Upper lobe of right lung (tissue), 1 donor: ENCODE measurements around the gene OR2D2. TPM values are rescaled to one million over a fixed set of nuclear protein-coding genes. Genes with fewer than 3 reads are reported as not detected.
"Not testable (repeated sequence)": the region's sequence is repeated elsewhere in the genome, so short reads cannot be mapped to it uniquely, and the experiment has no call there.

Experiments
- ATAC-seq: fragments of 200-7000 bp; cut with Tn5 transposase; one replicate; pipeline ENCODE4 v1.9.1; 2020; ENCODE audit warnings: mild to moderate bottlenecking, moderate library complexity
- DNase-seq: peaks from one replicate; pipeline ENCODE4 v3.0.0-alpha.2; 2020
- H3K27ac ChIP-seq: fragments of 200-600 bp; one replicate; pipeline ENCODE4 v1.8.0; 2022
- H3K27me3 ChIP-seq: fragments of 200-600 bp; one replicate; pipeline ENCODE4 v1.8.0; 2022; ENCODE audit warnings: mild to moderate bottlenecking
- H3K36me3 ChIP-seq: fragments of 200-600 bp; one replicate; pipeline ENCODE4 v1.8.0; 2022
- H3K4me1 ChIP-seq: fragments of 200-600 bp; one replicate; pipeline ENCODE4 v1.8.0; 2022
- H3K4me3 ChIP-seq: fragments of 200-600 bp; one replicate; pipeline ENCODE4 v1.8.0; 2022; ENCODE audit warnings: mild to moderate bottlenecking
- H3K9me3 ChIP-seq: fragments of 200-600 bp; one replicate; pipeline ENCODE4 v1.8.0; 2022
- CTCF ChIP-seq: fragments of 200-600 bp; IDR thresholded peaks from one replicate; pipeline ENCODE4 v1.8.0; 2022; ENCODE audit warnings: antibody characterized with exemption
- intact Hi-C: fragments of 100-400 bp; cut with DNase I; formaldehyde crosslinking; loops from one replicate; pipeline ENCODE4 v1.11.0; 2022
- total RNA-seq: library from RNA; stranded (reverse); fragmentation: NEBNext Ultra II Directional; extraction: Animal tissue kit (Norgen Biotek cat#: 25700); gene quantifications from one replicate; pipeline ENCODE4 v1.2.1, GENCODE V29; 2021
- donor health status: DM: no; HTN: yes; CAD: no; lungs with severe emphysema.

Gene OR2D2
- total RNA-seq, 1 donor from 2014 or later, result not detected

GRCh38 chr11:6895010-6895409 is 2.7 kb upstream of the OR2D2 start:
- H3K27me3 ChIP-seq, result no peaks in the 10 kb centered on the region
- DNase-seq (no peak), ATAC-seq (no peak)
- H3K4me1 ChIP-seq, result no peaks in the 10 kb centered on the region
- H3K27ac ChIP-seq, result no peak overlapping the region
- no peaks in the 10 kb centered on the region for H3K9me3 ChIP-seq
- H3K4me3 ChIP-seq, result no peak overlapping the region
- TF ChIP-seq CTCF, result no peak
- H3K36me3 ChIP-seq, result no peaks in the 10 kb centered on the region
- intact Hi-C loops, result no loop called here

- H3K36me3 ChIP-seq, result no peaks in the 10 kb centered on the region
- no peak for ATAC-seq
- intact Hi-C loops, result no loop called here
- no peak overlapping the region for H3K27ac ChIP-seq
- H3K4me3 ChIP-seq, result no peak overlapping the region
- no peaks in the 10 kb centered on the region for H3K27me3 ChIP-seq
- no peak for TF ChIP-seq CTCF
- H3K4me1 ChIP-seq, result no peaks in the 10 kb centered on the region
- no peak for DNase-seq
- H3K9me3 ChIP-seq, result no peaks in the 10 kb centered on the region
Observed at GRCh38 chr11:6894097-6894496, 1.8 kb upstream of the OR2D2 start.

- Histone ChIP-seq H3K36me3 (no peaks in the 10 kb centered on the region), H3K27me3 (no peaks in the 10 kb centered on the region), H3K27ac (no peak overlapping the region), H3K9me3 (no peaks in the 10 kb centered on the region), H3K4me3 (no peak overlapping the region), H3K4me1 (no peaks in the 10 kb centered on the region)
- ATAC-seq, result no peak
- intact Hi-C loops, result no loop called here
- DNase-seq, result no peak
- no peak for TF ChIP-seq CTCF
Observed at GRCh38 chr11:6889835-6890234, 2.5 kb downstream of the OR2D2 start.

GRCh38 chr11:6888830-6889229 is 3.5 kb downstream of the OR2D2 start:
- no peak overlapping the region for H3K4me3 ChIP-seq
- no peaks in the 10 kb centered on the region for H3K36me3 ChIP-seq
- H3K4me1 ChIP-seq, result no peaks in the 10 kb centered on the region
- ATAC-seq, result no peak
- intact Hi-C loops, result no loop called here
- no peaks in the 10 kb centered on the region for H3K27me3 ChIP-seq
- H3K27ac ChIP-seq, result no peak overlapping the region
- no peaks in the 10 kb centered on the region for H3K9me3 ChIP-seq
- DNase-seq, result no peak
- TF ChIP-seq CTCF, result no peak

- H3K9me3 ChIP-seq, H3K4me3 ChIP-seq, H3K4me1 ChIP-seq, ATAC-seq, H3K27ac ChIP-seq, H3K36me3 ChIP-seq, DNase-seq, intact Hi-C loops, H3K27me3 ChIP-seq: not testable (repeated sequence)
Observed at GRCh38 chr11:6887711-6888110, 4.6 kb downstream of the OR2D2 start.

GRCh38 chr11:6882751-6883150 is 9.5 kb downstream of the OR2D2 start:
- ATAC-seq (no peak), DNase-seq (no peak)
- Histone ChIP-seq H3K4me3 (no peak overlapping the region), H3K4me1 (no peaks in the 10 kb centered on the region), H3K36me3 (no peaks in the 10 kb centered on the region), H3K27me3 (no peaks in the 10 kb centered on the region), H3K9me3 (no peaks in the 10 kb centered on the region), H3K27ac (no peak overlapping the region)
- no peak for TF ChIP-seq CTCF
- intact Hi-C loops, result no loop called here
